WTC11 (cell line): ENCODE data around the gene GRXCR2. TPM values are rescaled to one million over a fixed set of nuclear protein-coding genes. Genes with fewer than 3 reads are reported as not detected.

ENCODE experiments used
- ATAC-seq: fragments of 200-7000 bp; cut with Tn5 transposase; 2 replicates; pipeline ENCODE4 v1.10.0; 2021; ENCODE audit warnings: mild to moderate bottlenecking, moderate library complexity
- CTCF ChIA-PET: fragments of 300-600 bp; sonication (Branson Sonifier 250); formaldehyde crosslinking; loops from one replicate; lab custom pipeline; 2021; ENCODE audit warnings: antibody characterized with exemption; lab: Charles Lee
- POLR2A ChIA-PET: fragments of 350-600 bp; sonication (Branson Sonifier 250); formaldehyde crosslinking; loops from one replicate; lab custom pipeline; 2021; ENCODE audit warnings: antibody characterized with exemption; lab: Charles Lee
- DNase-seq: peaks from one replicate; pipeline ENCODE4 v3.0.0; 2021; ENCODE audit warnings: low spot score
- H3K27ac Mint-ChIP-seq: 2 replicates; pipeline ENCODE4 v1.8.0; 2021; ENCODE audit warnings: mixed read lengths
- H3K27me3 Mint-ChIP-seq: 2 replicates; pipeline ENCODE4 v1.8.0; 2021; ENCODE audit warnings: low read depth, mild to moderate bottlenecking, moderate library complexity, mixed read lengths
- H3K36me3 Mint-ChIP-seq: 2 replicates; pipeline ENCODE4 v1.8.0; 2021; ENCODE audit warnings: mixed read lengths
- H3K4me1 Mint-ChIP-seq: 2 replicates; pipeline ENCODE4 v1.8.0; 2022; ENCODE audit warnings: mixed read lengths
- H3K4me3 Mint-ChIP-seq: 2 replicates; pipeline ENCODE4 v1.8.0; 2021; ENCODE audit warnings: mild to moderate bottlenecking, moderate library complexity, mixed read lengths
- H3K9me3 Mint-ChIP-seq: 2 replicates; pipeline ENCODE4 v1.8.0; 2021; ENCODE audit warnings: mixed read lengths
- ATF1 ChIP-seq: sonication (generic); formaldehyde crosslinking; IDR thresholded peaks from 2 replicates; pipeline ENCODE4 v1.8.1; 2023; ENCODE audit warnings: mild to moderate bottlenecking, moderate library complexity, missing genetic modification reagents
- CBFB ChIP-seq: sonication (generic); formaldehyde crosslinking; IDR thresholded peaks from 2 replicates; pipeline ENCODE4 v1.8.1; 2022; ENCODE audit warnings: mild to moderate bottlenecking, low read depth, missing genetic modification reagents
- CTCF ChIP-seq: fragments of 200-600 bp; IDR thresholded peaks from 2 replicates; pipeline ENCODE4 v1.8.0; 2022; ENCODE audit warnings: antibody characterized with exemption
- FOXJ3 ChIP-seq: sonication (generic); formaldehyde crosslinking; IDR thresholded peaks from 2 replicates; pipeline ENCODE4 v1.9.0; 2021; ENCODE audit warnings: missing genetic modification reagents, mild to moderate bottlenecking, borderline replicate concordance
- FOXK1 ChIP-seq: sonication (generic); formaldehyde crosslinking; IDR thresholded peaks from 2 replicates; pipeline ENCODE4 v1.8.0; 2022; ENCODE audit warnings: mild to moderate bottlenecking, moderate library complexity, missing genetic modification reagents
- HMGA2 ChIP-seq: fragments of 250-450 bp; sonication (Bioruptor Pico); IDR thresholded peaks from 2 replicates; pipeline ENCODE4 v1.4.0; 2021; ENCODE audit warnings: mild to moderate bottlenecking, moderate library complexity
- NFYB ChIP-seq: sonication (generic); formaldehyde crosslinking; conservative IDR thresholded peaks from 2 replicates; pipeline ENCODE4 v1.8.0; 2022; ENCODE audit warnings: low read depth, missing genetic modification reagents
- NR2C2 ChIP-seq: sonication (generic); formaldehyde crosslinking; IDR thresholded peaks from 2 replicates; pipeline ENCODE4 v1.8.0; 2022; ENCODE audit warnings: mild to moderate bottlenecking, missing genetic modification reagents
- OVOL2 ChIP-seq: fragments of 250-450 bp; sonication (Bioruptor Pico); IDR thresholded peaks from 2 replicates; pipeline ENCODE4 v1.9.0; 2021; ENCODE audit warnings: mild to moderate bottlenecking, borderline replicate concordance
- PRDM15 ChIP-seq: sonication (generic); formaldehyde crosslinking; IDR thresholded peaks from 2 replicates; pipeline ENCODE4 v1.8.0; 2022; ENCODE audit warnings: missing genetic modification reagents
- PREB ChIP-seq: sonication (generic); formaldehyde crosslinking; IDR thresholded peaks from 2 replicates; pipeline ENCODE4 v1.8.1; 2022; ENCODE audit warnings: mild to moderate bottlenecking, missing genetic modification reagents, moderate library complexity, borderline replicate concordance
- PRRX2 ChIP-seq: fragments of 250-450 bp; sonication (Bioruptor Pico); IDR thresholded peaks from 2 replicates; pipeline ENCODE4 v1.8.0; 2021; ENCODE audit warnings: mild to moderate bottlenecking
- RORB ChIP-seq: fragments of 250-450 bp; sonication (Bioruptor Pico); IDR thresholded peaks from 2 replicates; pipeline ENCODE4 v1.9.0; 2021; ENCODE audit warnings: mild to moderate bottlenecking
- SMAD4 ChIP-seq: sonication (generic); formaldehyde crosslinking; IDR thresholded peaks from 2 replicates; pipeline ENCODE4 v1.8.0; 2022; ENCODE audit warnings: mild to moderate bottlenecking, missing genetic modification reagents
- TCF7 ChIP-seq: sonication (generic); formaldehyde crosslinking; IDR thresholded peaks from 2 replicates; pipeline ENCODE4 v1.8.0; 2022; ENCODE audit warnings: mild to moderate bottlenecking, low read depth, missing genetic modification reagents, moderate library complexity
- ZNF232 ChIP-seq: sonication (generic); formaldehyde crosslinking; IDR thresholded peaks from 2 replicates; pipeline ENCODE4 v1.8.0; 2022; ENCODE audit warnings: mild to moderate bottlenecking, missing genetic modification reagents
- ZNF416 ChIP-seq: fragments of 250-450 bp; sonication (Bioruptor Pico); IDR thresholded peaks from 2 replicates; pipeline ENCODE4 v1.9.0; 2021; ENCODE audit warnings: mild to moderate bottlenecking, inconsistent platforms
- total RNA-seq: library from RNA; stranded (reverse); gene quantifications from 3 replicates; pipeline ENCODE4 v1.2.3, GENCODE V29; 2021

The GRXCR2 gene
- total RNA-seq, 1 experiment from 2014 or later = not detected

- POLR2A ChIA-PET = interaction anchor here (0.5 kb wide), 1 partner anchor 47 kb away, joined by 4 read pairs; no protein-coding TSS in a partner anchor
- TF ChIP-seq FOXK1 (CRISPR knock-in tag) = no peak
- no peak for TF ChIP-seq PRDM15
- TF ChIP-seq TCF7 (CRISPR knock-in tag) = no peak
- TF ChIP-seq NR2C2 = no peak
- TF ChIP-seq NFYB = no peak
- TF ChIP-seq ZNF416 (CRISPR knock-in tag) = no peak
- TF ChIP-seq FOXJ3 = no peak
- TF ChIP-seq CBFB (CRISPR knock-in tag) = no peak
- TF ChIP-seq, all 79 proteins: peak for 0
- no peak for DNase-seq
- Mint-ChIP-seq H3K4me1 (peaks cover 17% of the 10 kb centered on the region), H3K36me3 (no peaks in the 10 kb centered on the region), H3K4me3 (no peak overlapping the region), H3K9me3 (peaks cover 6% of the 10 kb centered on the region), H3K27me3 (peaks cover 3% of the 10 kb centered on the region; the same call in 1 of the 2 replicates), H3K27ac (no peak overlapping the region)
- no peak for ATAC-seq
- CTCF ChIA-PET = interaction anchor here (0.6 kb wide), 1 partner anchor 618 kb away, joined by 3 read pairs; no protein-coding TSS in a partner anchor
Measured at GRCh38 chr5:145915970-145916638, 43.3 kb upstream of the GRXCR2 start.

GRCh38 chr5:145913701-145914100 lies 40.9 kb upstream of the GRXCR2 start:
- Mint-ChIP-seq H3K4me1 (peaks cover 2% of the 10 kb centered on the region), H3K36me3 (no peaks in the 10 kb centered on the region), H3K27ac (no peak overlapping the region)
- ATAC-seq (no peak), DNase-seq (no peak)
- POLR2A ChIA-PET = no interaction called here
- TF ChIP-seq SMAD4 (no peak), OVOL2 (CRISPR knock-in tag) (no peak), ATF1 (CRISPR knock-in tag) (no peak), PRDM15 (no peak)
- TF ChIP-seq, all 79 proteins: peak for 0
- no peaks in the 10 kb centered on the region for H3K9me3 Mint-ChIP-seq
- CTCF ChIA-PET = interaction anchor here (1.0 kb wide), 1 partner anchor 127 kb away, joined by 3 read pairs; no protein-coding TSS in a partner anchor
- H3K4me3 Mint-ChIP-seq = no peak overlapping the region
- peaks cover 2% of the 10 kb centered on the region; the same call in 1 of the 2 replicates for H3K27me3 Mint-ChIP-seq

- H3K27ac Mint-ChIP-seq = no peak overlapping the region
Measured at GRCh38 chr5:145912594-145912993, 39.8 kb upstream of the GRXCR2 start.

More at GRCh38 chr5:145912594-145912993, 39.8 kb upstream of the GRXCR2 start:
- POLR2A ChIA-PET = no interaction called here
- DNase-seq (no peak), ATAC-seq (no peak)
- CTCF ChIA-PET = interaction anchor here (1.4 to 1.5 kb wide), 2 partner anchors 9 to 25 kb away, joined by 3 to 8 read pairs; no protein-coding TSS in a partner anchor
- no peak overlapping the region for H3K4me3 Mint-ChIP-seq
- H3K4me1 Mint-ChIP-seq = peaks cover 4% of the 10 kb centered on the region
- H3K27me3 Mint-ChIP-seq = no peaks in the 10 kb centered on the region; the same call in 1 of the 2 replicates
- no peak for TF ChIP-seq HMGA2 (CRISPR knock-in tag)
- no peak for TF ChIP-seq PRRX2 (CRISPR knock-in tag)
- no peak for TF ChIP-seq ZNF232
- no peak for TF ChIP-seq RORB (CRISPR knock-in tag)
- TF ChIP-seq CBFB (CRISPR knock-in tag) = no peak
- TF ChIP-seq PREB (CRISPR knock-in tag) = no peak
- no peak for TF ChIP-seq CTCF
- no peak for TF ChIP-seq ATF1 (CRISPR knock-in tag)
- no peaks in the 10 kb centered on the region for H3K9me3 Mint-ChIP-seq
- H3K36me3 Mint-ChIP-seq = no peaks in the 10 kb centered on the region
